Measurements from ENCODE around the gene VANGL1. TPM values are rescaled to one million over a fixed set of nuclear protein-coding genes. Genes with fewer than 3 reads are reported as not detected.

Gene VANGL1
- total and polyA plus RNA-seq, 2 of the 4 experiments (the other 2 are of a cell fraction), result 6.1 to 6.7 TPM

GRCh38 chr1:115669886-115670285, 28.1 kb downstream of the VANGL1 start:
- BruUV-seq (replicated peaks), result no TSS peak
- Histone ChIP-seq H3K27me3 (ENCODE audit: control insufficient read depth, insufficient read depth, low read length) (no peaks in the 10 kb centered on the region), H4K8ac (ENCODE audit: low read depth in 2 of 2, low read length in 2 of 2) (no peak overlapping the region), H3K4me2 (ENCODE audit: low read depth, low read length) (no peak overlapping the region), H2AFZ (replicated peaks; ENCODE audit: low read length, poor library complexity) (no peak overlapping the region), H3K56ac (ENCODE audit: extremely low read depth, insufficient read depth, low read length) (no peak overlapping the region), H3K4me1 (ENCODE audit: control insufficient read depth, insufficient read depth, low read length) (peaks cover 19% of the 10 kb centered on the region), H2BK20ac (ENCODE audit: low read depth, low read length) (no peak overlapping the region), H4K5ac (ENCODE audit: low read depth, low read length) (no peak overlapping the region), H2BK120ac (ENCODE audit: low read depth, low read length) (no peak overlapping the region), H3K14ac (replicated peaks; ENCODE audit: low read depth, low read length) (no peak overlapping the region), H4K91ac (ENCODE audit: insufficient read depth, low read depth, low read length) (no peak overlapping the region), H3K9ac (ENCODE audit: low read depth, low read length) (no peak overlapping the region), H3K4me3 (ENCODE audit: insufficient read depth, low read depth, low read length) (no peak overlapping the region), H2AK9ac (replicated peaks; ENCODE audit: low read depth, low read length, poor library complexity) (no peak overlapping the region), H2BK15ac (ENCODE audit: low read depth, low read length) (no peak overlapping the region), H3K18ac (ENCODE audit: low read depth, low read length) (no peak overlapping the region), H3K23ac (ENCODE audit: low read depth, low read length) (no peak overlapping the region), H3K27ac (ENCODE audit: insufficient read depth, low read length) (no peak overlapping the region), H3K79me1 (ENCODE audit: low read depth in 1 of 2, low read length in 2 of 2) (peaks cover 7 to 42% of the 10 kb centered on the region in 2 experiments), H3K36me3 (ENCODE audit: control insufficient read depth, insufficient read depth, low read length) (peaks cover 10% of the 10 kb centered on the region), H2AK5ac (ENCODE audit: low read depth, low read length) (no peak overlapping the region), H3K9me3 (ENCODE audit: control insufficient read depth, insufficient read depth, low read length) (peaks cover 5% of the 10 kb centered on the region; the same call in 1 of the 2 replicates), H3K4ac (ENCODE audit: low read depth, low read length) (no peak overlapping the region; the same call in 1 of the 2 replicates), H4K20me1 (ENCODE audit: insufficient read depth, low read length) (peaks cover 6% of the 10 kb centered on the region; the same call in 1 of the 2 replicates), H2BK5ac (ENCODE audit: low read depth, low read length, poor library complexity, severe bottlenecking) (no peak overlapping the region), H3K9me1 (ENCODE audit: insufficient read depth, low read length) (peaks cover 13% of the 10 kb centered on the region; the same call in 1 of the 2 replicates)
- ChIA-PET POLR2A (ENCODE audit: unreplicated experiment) (no interaction called here), CTCF (interaction anchor here (1.0 to 2.9 kb wide), 2 partner anchors 37 to 45 kb away, joined by 3 to 14 read pairs; no protein-coding TSS in a partner anchor)
- intact Hi-C loops (cut with micrococcal nuclease) (no loop called here), in situ Hi-C loops (cut with MboI; ENCODE audit: low sequenced_read_pairs) (no loop called here), dilution Hi-C loops (cut with HindIII; ENCODE audit: low sequenced_read_pairs, unreplicated experiment) (no loop called here)
- TF ChIP-seq RAD21 (IDR thresholded peaks at IDR 0.05; ENCODE audit: low read length) (no peak), MAFK (IDR thresholded peaks at IDR 0.05; ENCODE audit: low read depth, low read length) (no peak), MXI1 (IDR thresholded peaks at IDR 0.05; ENCODE audit: borderline replicate concordance, low read depth, low read length) (no peak), CTCF (conservative IDR thresholded peaks at IDR 0.05; ENCODE audit: low read depth, low read length) (no peak), NFE2L2 (IDR thresholded peaks at IDR 0.05; ENCODE audit: low read depth, low read length) (no peak), CEBPB (IDR thresholded peaks at IDR 0.05; ENCODE audit: low read depth, low read length) (no peak), RCOR1 (IDR thresholded peaks at IDR 0.05; ENCODE audit: insufficient replicate concordance, low read length) (no peak), POLR2A (IDR thresholded peaks at IDR 0.05; ENCODE audit: low read depth, low read length) (no peak), SMC3 (IDR thresholded peaks at IDR 0.05; ENCODE audit: low read depth, low read length) (no peak), CHD1 (IDR thresholded peaks at IDR 0.05; ENCODE audit: low read depth, low read length) (no peak), BHLHE40 (IDR thresholded peaks at IDR 0.05; ENCODE audit: low read depth, low read length) (no peak), FOS (IDR thresholded peaks at IDR 0.05; ENCODE audit: low read depth, low read length) (no peak), RFX5 (IDR thresholded peaks at IDR 0.05; ENCODE audit: low read depth, low read length) (no peak), MAZ (IDR thresholded peaks at IDR 0.05; ENCODE audit: borderline replicate concordance, low read depth, low read length) (no peak)
- TF ChIP-seq, protein P1, sequence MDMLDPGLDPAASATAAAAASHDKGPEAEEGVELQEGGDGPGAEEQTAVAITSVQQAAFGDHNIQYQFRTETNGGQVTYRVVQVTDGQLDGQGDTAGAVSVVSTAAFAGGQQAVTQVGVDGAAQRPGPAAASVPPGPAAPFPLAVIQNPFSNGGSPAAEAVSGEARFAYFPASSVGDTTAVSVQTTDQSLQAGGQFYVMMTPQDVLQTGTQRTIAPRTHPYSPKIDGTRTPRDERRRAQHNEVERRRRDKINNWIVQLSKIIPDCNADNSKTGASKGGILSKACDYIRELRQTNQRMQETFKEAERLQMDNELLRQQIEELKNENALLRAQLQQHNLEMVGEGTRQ (IDR thresholded peaks at IDR 0.05; ENCODE audit: low read depth, low read length), result no peak
- TF ChIP-seq, protein P2, sequence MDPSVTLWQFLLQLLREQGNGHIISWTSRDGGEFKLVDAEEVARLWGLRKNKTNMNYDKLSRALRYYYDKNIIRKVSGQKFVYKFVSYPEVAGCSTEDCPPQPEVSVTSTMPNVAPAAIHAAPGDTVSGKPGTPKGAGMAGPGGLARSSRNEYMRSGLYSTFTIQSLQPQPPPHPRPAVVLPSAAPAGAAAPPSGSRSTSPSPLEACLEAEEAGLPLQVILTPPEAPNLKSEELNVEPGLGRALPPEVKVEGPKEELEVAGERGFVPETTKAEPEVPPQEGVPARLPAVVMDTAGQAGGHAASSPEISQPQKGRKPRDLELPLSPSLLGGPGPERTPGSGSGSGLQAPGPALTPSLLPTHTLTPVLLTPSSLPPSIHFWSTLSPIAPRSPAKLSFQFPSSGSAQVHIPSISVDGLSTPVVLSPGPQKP (IDR thresholded peaks at IDR 0.05; ENCODE audit: borderline replicate concordance, low read depth, low read length), result no peak
- DNase-seq (peak; percentile 43), ATAC-seq (ENCODE audit: low read depth) (peak; percentile 18; the same call in 1 of the 2 replicates)
- WGBS, 2 experiments (ENCODE audit: extremely low coverage in 2 of 2, insufficient read length in 1 of 2), result no CpG with 5 or more reads among the region's 1 CpG
